Activated CD4-positive, CD25-positive, alpha-beta regulatory T cell treated with anti-CD3 and anti-CD28 coated beads, Interleukin-2, amount 50 U/mL, for 72 hours (primary cell): Measurements from ENCODE around the gene CASP8.
"Not testable (repeated sequence)": the region's sequence is repeated elsewhere in the genome, so short reads cannot be mapped to it uniquely, and the experiment has no call there.

Experiments used
- DNase-seq: peaks from one replicate; pipeline ENCODE4 v3.0.0; 2021

Gene CASP8

GRCh38 chr2:201260302-201260800 is at the start of gene CASP8:
CASP8 (plus strand) TSS chr2:201260536; CDS start chr2:201266487, 5,951 bp downstream.
- peak; percentile 57 for DNase-seq

GRCh38 chr2:201215963-201216362 is 44.4 kb upstream of the CASP8 start:
- DNase-seq, result no peak

GRCh38 chr2:201216918-201217317 is 43.4 kb upstream of the CASP8 start:
- DNase-seq, result no peak

GRCh38 chr2:201218780-201219179 is 41.6 kb upstream of the CASP8 start:
- no peak for DNase-seq

GRCh38 chr2:201219328-201220096 is 40.8 kb upstream of the CASP8 start:
- DNase-seq, result no peak

- no peak for DNase-seq
Observed at GRCh38 chr2:201220102-201220570, 40.2 kb upstream of the CASP8 start.

GRCh38 chr2:201223089-201224073 is 37.0 kb upstream of the CASP8 start:
- DNase-seq, result no peak

GRCh38 chr2:201228271-201228911 is 31.9 kb upstream of the CASP8 start:
- no peak for DNase-seq

GRCh38 chr2:201228912-201229290 is 31.4 kb upstream of the CASP8 start:
- DNase-seq, result no peak

- peak; percentile 89 for DNase-seq
Observed at GRCh38 chr2:201231781-201232466, 28.4 kb upstream of the CASP8 start.

GRCh38 chr2:201232467-201232815 is 27.9 kb upstream of the CASP8 start:
- no peak for DNase-seq

GRCh38 chr2:201233192-201233811 is 27.0 kb upstream of the CASP8 start:
- peak; percentile 83 for DNase-seq

GRCh38 chr2:201233812-201234662 is 26.3 kb upstream of the CASP8 start:
- peak; percentile 49 for DNase-seq

GRCh38 chr2:201234663-201235135 is 25.6 kb upstream of the CASP8 start:
- no peak for DNase-seq

GRCh38 chr2:201235860-201236811 is 24.2 kb upstream of the CASP8 start:
- DNase-seq, result no peak

- DNase-seq, result no peak
Observed at GRCh38 chr2:201237486-201238123, 22.7 kb upstream of the CASP8 start.

GRCh38 chr2:201239167-201239935 is 21.0 kb upstream of the CASP8 start:
- DNase-seq, result not testable (repeated sequence)
